HG02763 (cell line): Measurements from ENCODE around the gene TRIM41.
"Not testable (repeated sequence)": the region's sequence is repeated elsewhere in the genome, so short reads cannot be mapped to it uniquely, and the experiment has no call there.

ENCODE experiments used
- ATAC-seq: cut with Tn5 transposase; IDR thresholded peaks from one replicate; pipeline ENCODE4 v1.9.1; 2021; ENCODE audit warnings: mild to moderate bottlenecking, moderate library complexity; ENCODE audit not compliant: unreplicated experiment

TRIM41 gene

GRCh38 chr5:181283841-181284755, 61.0 kb downstream of the TRIM41 start:
- not testable (repeated sequence) for ATAC-seq
